ENCODE data around the gene STAC2. TPM values are rescaled to one million over a fixed set of nuclear protein-coding genes. Genes with fewer than 3 reads are reported as not detected.
"Not testable (repeated sequence)": the region's sequence is repeated elsewhere in the genome, so short reads cannot be mapped to it uniquely, and the experiment has no call there.

Gene STAC2
- total RNA-seq, result not detected

GRCh38 chr17:39225308-39225958 is at the start of gene STAC2:
STAC2 (minus strand) TSS chr17:39225945; CDS start chr17:39225502, 443 bp downstream.
- POLR2A ChIA-PET, result no interaction called here
- peaks cover 7% of the 10 kb centered on the region for H3K4me1 Mint-ChIP-seq
- no peak for DNase-seq
- H3K27ac Mint-ChIP-seq, result no peak within 1 kb of the TSS
- CTCF ChIA-PET, result interaction anchor here (1.2 kb wide), 1 partner anchor 10 kb away, joined by 3 read pairs; no protein-coding TSS in a partner anchor
- H3K4me3 Mint-ChIP-seq, result no peak within 1 kb of the TSS
- no peaks in the 10 kb centered on the region for H3K36me3 Mint-ChIP-seq (ENCODE audit: low read depth)
- peaks cover 46% of the 10 kb centered on the region for H3K27me3 Mint-ChIP-seq
- no peaks in the 10 kb centered on the region for H3K9me3 Mint-ChIP-seq

- ChIA-PET POLR2A (no interaction called here), CTCF (interaction anchor here (1.7 to 4.3 kb wide), 2 partner anchors 27 to 36 kb away, joined by 4 to 11 read pairs; no protein-coding TSS in a partner anchor)
- Mint-ChIP-seq H3K36me3 (ENCODE audit: low read depth) (peaks cover 2% of the 10 kb centered on the region), H3K4me3 (no peak overlapping the region), H3K27ac (no peak overlapping the region), H3K9me3 (no peaks in the 10 kb centered on the region), H3K4me1 (no peaks in the 10 kb centered on the region), H3K27me3 (no peaks in the 10 kb centered on the region)
- no peak for DNase-seq
These were observed 45.8 kb upstream of the STAC2 start for GRCh38 chr17:39271546-39271945.

GRCh38 chr17:39270923-39271322 is 45.2 kb upstream of the STAC2 start:
- POLR2A ChIA-PET, result no interaction called here
- Mint-ChIP-seq H3K36me3 (ENCODE audit: low read depth) (peaks cover 2% of the 10 kb centered on the region), H3K9me3 (no peaks in the 10 kb centered on the region)

GRCh38 chr17:39264119-39264518 is 38.4 kb upstream of the STAC2 start:
- Mint-ChIP-seq H3K36me3 (ENCODE audit: low read depth) (peaks cover 7% of the 10 kb centered on the region), H3K27ac (no peak overlapping the region), H3K4me3 (no peak overlapping the region), H3K27me3 (no peaks in the 10 kb centered on the region), H3K4me1 (no peaks in the 10 kb centered on the region), H3K9me3 (no peaks in the 10 kb centered on the region)
- POLR2A ChIA-PET, result no interaction called here
- no peak for DNase-seq
- CTCF ChIA-PET, result interaction anchor here (0.7 to 0.9 kb wide), 3 partner anchors 19 to 31 kb away, joined by 3 to 4 read pairs (median 3); no protein-coding TSS in a partner anchor

More at GRCh38 chr17:39270923-39271322, 45.2 kb upstream of the STAC2 start:
- Mint-ChIP-seq H3K27me3 (no peaks in the 10 kb centered on the region), H3K4me3 (no peak overlapping the region), H3K27ac (no peak overlapping the region), H3K4me1 (no peaks in the 10 kb centered on the region)
- CTCF ChIA-PET, result interaction anchor here (1.7 to 4.3 kb wide), 2 partner anchors 26 to 35 kb away, joined by 4 to 11 read pairs; no protein-coding TSS in a partner anchor
- DNase-seq, result no peak

- peaks cover 12% of the 10 kb centered on the region for H3K36me3 Mint-ChIP-seq (ENCODE audit: low read depth)
- no peak overlapping the region for H3K27ac Mint-ChIP-seq
- H3K4me3 Mint-ChIP-seq, result no peak overlapping the region
- no peaks in the 10 kb centered on the region for H3K9me3 Mint-ChIP-seq
- peaks cover 3% of the 10 kb centered on the region for H3K4me1 Mint-ChIP-seq
- DNase-seq, result peak; percentile 24
- no peaks in the 10 kb centered on the region for H3K27me3 Mint-ChIP-seq
- CTCF ChIA-PET, result interaction anchor here (0.6 kb wide), 1 partner anchor 30 kb away, joined by 3 read pairs; no protein-coding TSS in a partner anchor
- POLR2A ChIA-PET, result no interaction called here
These were observed 35.5 kb upstream of the STAC2 start for GRCh38 chr17:39261286-39261685.

GRCh38 chr17:39252788-39253460 is 27.2 kb upstream of the STAC2 start:
- peaks cover 3% of the 10 kb centered on the region for H3K4me1 Mint-ChIP-seq
- no peak for DNase-seq
- peaks cover 2% of the 10 kb centered on the region for H3K36me3 Mint-ChIP-seq (ENCODE audit: low read depth)
- H3K27ac Mint-ChIP-seq, result no peak overlapping the region
- ChIA-PET CTCF (interaction anchor here (0.7 to 2.4 kb wide), 3 partner anchors 9 to 921 kb away, joined by 3 to 9 read pairs (median 6); no protein-coding TSS in a partner anchor), POLR2A (interaction anchor here (0.6 kb wide), 1 partner anchor 1482 kb away, joined by 3 read pairs; no protein-coding TSS in a partner anchor)
- H3K4me3 Mint-ChIP-seq, result no peak overlapping the region
- H3K27me3 Mint-ChIP-seq, result no peaks in the 10 kb centered on the region
- no peaks in the 10 kb centered on the region for H3K9me3 Mint-ChIP-seq

GRCh38 chr17:39251997-39252396 is 26.3 kb upstream of the STAC2 start:
- Mint-ChIP-seq H3K27ac (no peak overlapping the region), H3K4me3 (no peak overlapping the region), H3K4me1 (peaks cover 3% of the 10 kb centered on the region), H3K36me3 (ENCODE audit: low read depth) (peaks cover 2% of the 10 kb centered on the region), H3K9me3 (no peaks in the 10 kb centered on the region), H3K27me3 (no peaks in the 10 kb centered on the region)
- CTCF ChIA-PET, result interaction anchor here (0.7 to 2.4 kb wide), 4 partner anchors 8 to 920 kb away, joined by 3 to 9 read pairs (median 4); no protein-coding TSS in a partner anchor
- POLR2A ChIA-PET, result interaction anchor here (0.6 kb wide), 1 partner anchor 1481 kb away, joined by 3 read pairs; no protein-coding TSS in a partner anchor
- DNase-seq, result no peak

GRCh38 chr17:39250076-39250475 is 24.3 kb upstream of the STAC2 start:
- H3K36me3 Mint-ChIP-seq (ENCODE audit: low read depth); H3K4me1 Mint-ChIP-seq; H3K27ac Mint-ChIP-seq; H3K27me3 Mint-ChIP-seq; H3K4me3 Mint-ChIP-seq; DNase-seq; H3K9me3 Mint-ChIP-seq; POLR2A ChIA-PET: not testable (repeated sequence)
- CTCF ChIA-PET, result interaction anchor here (0.7 to 3.7 kb wide), 4 partner anchors 12 to 267 kb away, joined by 4 to 10 read pairs (median 6); partner anchors contain the start of gene ARL5C

- H3K27ac Mint-ChIP-seq, result no peak overlapping the region
- POLR2A ChIA-PET, result interaction anchor here (1.9 kb wide), 1 partner anchor 40 kb away, joined by 6 read pairs; no protein-coding TSS in a partner anchor
- no peaks in the 10 kb centered on the region for H3K36me3 Mint-ChIP-seq (ENCODE audit: low read depth)
- no peak overlapping the region for H3K4me3 Mint-ChIP-seq
- H3K27me3 Mint-ChIP-seq, result no peaks in the 10 kb centered on the region
- H3K4me1 Mint-ChIP-seq, result peaks cover 14% of the 10 kb centered on the region
- no peak for DNase-seq
- H3K9me3 Mint-ChIP-seq, result no peaks in the 10 kb centered on the region
- CTCF ChIA-PET, result interaction anchor here (0.6 to 20.4 kb wide), 4 partner anchors 10 to 263 kb away, joined by 3 to 208 read pairs (median 22); no protein-coding TSS in a partner anchor
These were observed 20.5 kb upstream of the STAC2 start for GRCh38 chr17:39246274-39246673.

- ChIA-PET CTCF (interaction anchor here (0.6 to 20.4 kb wide), 35 partner anchors 8 to 828 kb away, joined by 3 to 208 read pairs (median 3); partner anchors contain the start of genes ARL5C and MED24), POLR2A (interaction anchor here (1.0 to 1.9 kb wide), 7 partner anchors 9 to 92 kb away, joined by 3 to 10 read pairs (median 5); partner anchors contain the start of gene RPL19)
- Mint-ChIP-seq H3K36me3 (ENCODE audit: low read depth) (no peaks in the 10 kb centered on the region), H3K27ac (no peak overlapping the region), H3K9me3 (no peaks in the 10 kb centered on the region), H3K4me3 (no peak overlapping the region), H3K4me1 (peaks cover 15% of the 10 kb centered on the region), H3K27me3 (no peaks in the 10 kb centered on the region)
- DNase-seq, result peak; percentile 89
These were observed 19.1 kb upstream of the STAC2 start for GRCh38 chr17:39244600-39245570.

- ChIA-PET POLR2A (interaction anchor here (1.0 to 1.9 kb wide), 7 partner anchors 8 to 91 kb away, joined by 3 to 10 read pairs (median 5); partner anchors contain the start of gene RPL19), CTCF (interaction anchor here (0.6 to 20.4 kb wide), 35 partner anchors 8 to 810 kb away, joined by 3 to 208 read pairs (median 3); partner anchors contain the start of genes ARL5C and MED24)
- H3K27me3 Mint-ChIP-seq, result no peaks in the 10 kb centered on the region
- H3K27ac Mint-ChIP-seq, result no peak overlapping the region
- no peaks in the 10 kb centered on the region for H3K36me3 Mint-ChIP-seq (ENCODE audit: low read depth)
- no peak overlapping the region for H3K4me3 Mint-ChIP-seq
- no peaks in the 10 kb centered on the region for H3K9me3 Mint-ChIP-seq
- peaks cover 23% of the 10 kb centered on the region for H3K4me1 Mint-ChIP-seq
- DNase-seq, result no peak
These were observed 18.4 kb upstream of the STAC2 start for GRCh38 chr17:39244016-39244599.
